CD14-positive monocyte (primary cell): ENCODE measurements around the gene RELCH. TPM values are rescaled to one million over a fixed set of nuclear protein-coding genes. Genes with fewer than 3 reads are reported as not detected.

ENCODE experiments used
- DNase-seq, 3 donors: peaks; one replicate each; pipeline ENCODE4 v3.0.0-alpha.2; 2011 to 2022
- H2AFZ ChIP-seq: 2 replicates; pipeline ENCODE4 v1.6.0; 2012; ENCODE audit warnings: mild to moderate bottlenecking, low read depth, low read length, inconsistent platforms; ENCODE audit not compliant: insufficient read depth, poor library complexity, severe bottlenecking
- H3K27ac ChIP-seq, 2 donors: 1 replicate in 1 of 2; 2 replicates in 1 of 2; pipeline ENCODE4 v1.5.1; 2012 to 2013; ENCODE audit warnings: low read length in 2 of 2, control low read depth in 1 of 2, inconsistent platforms in 1 of 2, low read depth in 1 of 2, mild to moderate bottlenecking in 1 of 2
- H3K27me3 ChIP-seq, 2 donors: one replicate each; pipeline versions ENCODE4 v1.6.0 to v1.6.1; 2011 to 2013; ENCODE audit warnings: low read length in 2 of 2; ENCODE audit not compliant: control insufficient read depth in 2 of 2, insufficient read depth in 2 of 2
- H3K36me3 ChIP-seq, 2 donors: replicated peaks in 1 of 2; 1 replicate in 1 of 2; 2 replicates in 1 of 2; pipeline versions ENCODE4 v1.5.1 to v1.6.1; 2012 to 2013; ENCODE audit warnings: low read length in 2 of 2, control low read depth in 1 of 2, inconsistent platforms in 1 of 2, mild to moderate bottlenecking in 1 of 2; ENCODE audit not compliant: insufficient read depth in 2 of 2, control insufficient read depth in 1 of 2
- H3K4me1 ChIP-seq, 2 donors: 1 replicate in 1 of 2; 2 replicates in 1 of 2; pipeline versions ENCODE4 v1.5.1 to v1.6.1; 2012 to 2013; ENCODE audit warnings: low read length in 2 of 2, control low read depth in 1 of 2, inconsistent platforms in 1 of 2, mild to moderate bottlenecking in 1 of 2, moderate library complexity in 1 of 2; ENCODE audit not compliant: insufficient read depth in 2 of 2, control insufficient read depth in 1 of 2
- H3K4me2 ChIP-seq: replicated peaks from 2 replicates; pipeline ENCODE3; 2012; ENCODE audit warnings: low read length, moderate library complexity, mild to moderate bottlenecking; ENCODE audit not compliant: poor library complexity, severe bottlenecking; ENCODE audit errors: extremely low read depth
- H3K4me3 ChIP-seq, 3 experiments: fragments of 200-600 bp in 1 of 3; sonication (generic) in 1 of 3; replicated peaks in 1 of 3; 1 replicate in 2 of 3; 2 replicates in 1 of 3; pipeline ENCODE4 v1.5.1; 2011 to 2013; ENCODE audit warnings: low read length in 3 of 3, mild to moderate bottlenecking in 3 of 3, control low read depth in 2 of 3, low read depth in 2 of 3, inconsistent platforms in 1 of 3, moderate library complexity in 1 of 3
- H3K79me2 ChIP-seq: 2 replicates; pipeline ENCODE4 v1.6.0; 2012; ENCODE audit warnings: mild to moderate bottlenecking, control low read depth, inconsistent platforms, low read length, moderate library complexity; ENCODE audit not compliant: insufficient read depth
- H3K9ac ChIP-seq: 2 replicates; pipeline ENCODE4 v1.6.0; 2017; ENCODE audit warnings: low read length, mild to moderate bottlenecking; ENCODE audit not compliant: insufficient read depth, poor library complexity, severe bottlenecking
- H3K9me3 ChIP-seq, 2 donors: replicated peaks in 1 of 2; 1 replicate in 1 of 2; 2 replicates in 1 of 2; pipeline versions ENCODE4 v1.5.1 to v1.6.1; 2012 to 2013; ENCODE audit warnings: low read length in 2 of 2, control low read depth in 1 of 2; ENCODE audit not compliant: control insufficient read depth in 1 of 2, insufficient read depth in 1 of 2
- H4K20me1 ChIP-seq: 2 replicates; pipeline ENCODE4 v1.6.0; 2012; ENCODE audit warnings: mild to moderate bottlenecking, low read length, control low read depth, moderate library complexity; ENCODE audit not compliant: insufficient read depth
- H3K27ac Mint-ChIP-seq, 7 donors: one replicate each; pipeline ENCODE4 v1.8.0; 2020; ENCODE audit warnings: mild to moderate bottlenecking in 7 of 7, mixed read lengths in 7 of 7, moderate library complexity in 6 of 7, inconsistent platforms in 2 of 7
- H3K27me3 Mint-ChIP-seq, 3 donors: one replicate each; pipeline ENCODE4 v1.8.0; 2021 to 2022; ENCODE audit warnings: low read depth in 3 of 3, mild to moderate bottlenecking in 3 of 3, mixed read lengths in 3 of 3, moderate library complexity in 3 of 3, inconsistent platforms in 1 of 3
- H3K36me3 Mint-ChIP-seq, 2 donors: one replicate each; pipeline ENCODE4 v1.8.0; 2020; ENCODE audit warnings: mixed read lengths in 2 of 2, inconsistent platforms in 1 of 2, mild to moderate bottlenecking in 1 of 2
- H3K4me1 Mint-ChIP-seq: one replicate; pipeline ENCODE4 v1.8.0; 2020; ENCODE audit warnings: mild to moderate bottlenecking, mixed read lengths
- H3K4me3 Mint-ChIP-seq, 2 donors: one replicate each; pipeline ENCODE4 v1.8.0; 2020; ENCODE audit warnings: mild to moderate bottlenecking in 2 of 2, mixed read lengths in 2 of 2, moderate library complexity in 1 of 2
- H3K9me3 Mint-ChIP-seq, 7 donors: one replicate each; pipeline ENCODE4 v1.8.0; 2020 to 2022; ENCODE audit warnings: mixed read lengths in 7 of 7, mild to moderate bottlenecking in 6 of 7, moderate library complexity in 6 of 7, inconsistent platforms in 2 of 7
- CTCF ChIP-seq: fragments of 200-600 bp; IDR thresholded peaks from one replicate; pipeline ENCODE4 v1.8.0; 2022; ENCODE audit warnings: antibody characterized with exemption, mild to moderate bottlenecking
- WGBS: methylation state at CpG from one replicate; pipeline ENCODE4 v1.1.5; 2013; ENCODE audit warnings: missing lambda C conversion rate; ENCODE audit not compliant: insufficient coverage; 5-methylcytosine and 5-hydroxymethylcytosine counted together
- intact Hi-C, 2 donors: fragments of 100-400 bp; cut with micrococcal nuclease; formaldehyde crosslinking; loops; one replicate each; pipeline versions ENCODE4 v1.15.0 to v1.15.1; 2023
- polyA plus RNA-seq, 3 donors: library from polyadenylated mRNA; depleted of rRNA in 1 of 3; unstranded in 2 of 3; stranded (reverse) in 1 of 3; fragments of 300-500 nt in 2 of 3; fragments of >200 nt in 1 of 3; fragmentation: Illumina TruSeq in 2 of 3; gene quantifications; 1 replicate in 2 of 3; 2 replicates in 1 of 3; pipeline ENCODE4 v1.2.3, GENCODE V29; 2012 to 2021

Gene RELCH
- polyA plus RNA-seq, 3 donors: 3.8 to 30.4 (median 4.9) TPM

DNA sequence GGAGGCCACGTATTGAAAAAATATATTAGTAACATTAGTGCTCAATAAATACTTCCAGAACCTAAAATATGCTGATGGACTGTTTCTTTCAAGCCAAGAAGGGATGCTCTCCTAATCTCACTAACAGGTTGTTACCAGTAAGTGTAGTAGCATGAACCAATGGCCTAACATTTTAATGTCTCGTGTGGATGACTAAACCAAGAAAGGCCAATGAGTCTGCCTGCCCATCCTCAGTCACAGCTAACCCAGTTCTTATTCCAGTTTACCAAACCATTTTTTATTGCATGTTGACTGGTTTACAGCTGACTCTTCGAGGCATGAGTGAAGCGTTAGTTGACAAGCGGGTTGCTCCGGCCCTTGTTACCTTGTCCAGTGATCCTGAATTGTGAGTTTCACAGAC, 93.0 kb downstream of the RELCH start:
- H3K9me3 Mint-ChIP-seq: no peaks in the 10 kb centered on the region
- H3K79me2 ChIP-seq: peaks cover 14% of the 10 kb centered on the region
- no peaks in the 10 kb centered on the region for H3K9me3 ChIP-seq
- peaks cover 50 to 62% of the 10 kb centered on the region in 2 donors for H3K36me3 Mint-ChIP-seq
- no peak for TF ChIP-seq CTCF
- WGBS: 100% methylated on average over 5 of the region's 6 CpGs
- H3K36me3 ChIP-seq: peaks cover 20 to 80% of the 10 kb centered on the region in 2 donors
- no peak overlapping the region for H3K4me3 ChIP-seq
- H4K20me1 ChIP-seq: no peaks in the 10 kb centered on the region
- intact Hi-C loops: no loop called here
- no peak overlapping the region for H3K4me2 ChIP-seq
- H3K4me1 Mint-ChIP-seq: peaks cover 23% of the 10 kb centered on the region
- H3K4me1 ChIP-seq: peaks cover 18 to 24% of the 10 kb centered on the region in 2 donors
- H3K4me3 Mint-ChIP-seq: no peak overlapping the region
- peak overlapping the region in 1 of 7 donors; percentile 14 for H3K27ac Mint-ChIP-seq
- no peak overlapping the region for H3K9ac ChIP-seq
- H3K27ac ChIP-seq: peak overlapping the region in 1 of 2 donors; percentile 67
- no peak overlapping the region for H2AFZ ChIP-seq
- peak in 1 of 3 donors; percentile 5 for DNase-seq
- H3K27me3 ChIP-seq: no peaks in the 10 kb centered on the region
- H3K27me3 Mint-ChIP-seq: no peaks in the 10 kb centered on the region

- peak overlapping the region; percentile 33 for H3K4me2 ChIP-seq
- peaks cover 19 to 80% of the 10 kb centered on the region in 2 donors for H3K36me3 ChIP-seq
- TF ChIP-seq CTCF: no peak
- H4K20me1 ChIP-seq: no peaks in the 10 kb centered on the region
- Mint-ChIP-seq H3K4me3 (peak overlapping the region in 1 of 2 donors; percentile 43), H3K9me3 (no peaks in the 10 kb centered on the region), H3K27me3 (no peaks in the 10 kb centered on the region), H3K36me3 (peaks cover 52 to 62% of the 10 kb centered on the region in 2 donors), H3K4me1 (peaks cover 30% of the 10 kb centered on the region), H3K27ac (peak overlapping the region; percentile 43 to 89 (median 72))
- H3K27me3 ChIP-seq: no peaks in the 10 kb centered on the region
- peaks cover 14% of the 10 kb centered on the region for H3K79me2 ChIP-seq
- DNase-seq: peak in 2 of 3 donors; percentile 40 to 45
- H2AFZ ChIP-seq: no peak overlapping the region
- peak overlapping the region in 1 of 2 donors; percentile 67 for H3K27ac ChIP-seq
- WGBS: no CpG with 5 or more reads among the region's 1 CpG
- intact Hi-C loops: no loop called here
- H3K4me3 ChIP-seq: peak overlapping the region in 1 of 3 experiments; percentile 10
- no peaks in the 10 kb centered on the region for H3K9me3 ChIP-seq
- peaks cover 21 to 31% of the 10 kb centered on the region in 2 donors for H3K4me1 ChIP-seq
- H3K9ac ChIP-seq: no peak overlapping the region
Observed at GRCh38 chr18:62280786-62281185, 93.7 kb downstream of the RELCH start.
